Measurements from ENCODE around the gene RNF112. TPM values are rescaled to one million over a fixed set of nuclear protein-coding genes. Genes with fewer than 3 reads are reported as not detected.
A peak's percentile ranks its signal among the peaks of the same experiment; 100 is the strongest.

The RNF112 gene
- 0.26 and 0.64 TPM in 2 replicates for total RNA-seq

- no peaks in the 10 kb centered on the region for H3K36me3 ChIP-seq (ENCODE audit: control insufficient read depth, insufficient read depth, low read length)
- FAIRE-seq (no peak), DNase-seq (ENCODE audit: low read depth) (no peak)
- TF ChIP-seq CTCF (IDR thresholded peaks at IDR 0.05; ENCODE audit: insufficient read depth, low read length, severe bottlenecking): no peak
- no peak within 1 kb of the TSS for H3K4me3 ChIP-seq (ENCODE audit: low read depth, low read length)
- no peaks in the 10 kb centered on the region for H3K27me3 ChIP-seq (ENCODE audit: control insufficient read depth, insufficient read depth, low read length)
These were observed at the start of gene RNF112 for GRCh38 chr17:19410875-19411620. Gene RNF112, plus strand, starts transcription at chr17:19411232. Its CDS starts 177 bp downstream, at chr17:19411409.

- DNase-seq (ENCODE audit: low read depth) (no peak), FAIRE-seq (no peak)
- Histone ChIP-seq H3K27me3 (ENCODE audit: control insufficient read depth, insufficient read depth, low read length) (no peaks in the 10 kb centered on the region), H3K4me3 (ENCODE audit: low read depth, low read length) (no peak overlapping the region), H3K36me3 (ENCODE audit: control insufficient read depth, insufficient read depth, low read length) (peaks cover 4% of the 10 kb centered on the region)
- no peak for TF ChIP-seq CTCF (IDR thresholded peaks at IDR 0.05; ENCODE audit: insufficient read depth, low read length, severe bottlenecking)
These were observed 49.7 kb upstream of the RNF112 start for GRCh38 chr17:19361326-19361725.

- Histone ChIP-seq H3K27me3 (ENCODE audit: control insufficient read depth, insufficient read depth, low read length) (no peaks in the 10 kb centered on the region), H3K4me3 (ENCODE audit: low read depth, low read length) (peak overlapping the region; percentile 76), H3K36me3 (ENCODE audit: control insufficient read depth, insufficient read depth, low read length) (peaks cover 4% of the 10 kb centered on the region)
- FAIRE-seq (no peak), DNase-seq (ENCODE audit: low read depth) (no peak)
- no peak for TF ChIP-seq CTCF (IDR thresholded peaks at IDR 0.05; ENCODE audit: insufficient read depth, low read length, severe bottlenecking)
These were observed 49.1 kb upstream of the RNF112 start for GRCh38 chr17:19361944-19362276.

- FAIRE-seq (no peak), DNase-seq (ENCODE audit: low read depth) (peak; percentile 72)
- Histone ChIP-seq H3K36me3 (ENCODE audit: control insufficient read depth, insufficient read depth, low read length) (peaks cover 4% of the 10 kb centered on the region), H3K27me3 (ENCODE audit: control insufficient read depth, insufficient read depth, low read length) (no peaks in the 10 kb centered on the region), H3K4me3 (ENCODE audit: low read depth, low read length) (peak within 1 kb of the TSS; percentile 76)
- peak; percentile 97 for TF ChIP-seq CTCF (IDR thresholded peaks at IDR 0.05; ENCODE audit: insufficient read depth, low read length, severe bottlenecking)
These were observed 48.5 kb upstream of the RNF112 start, which contains the start of gene B9D1 for GRCh38 chr17:19362277-19363113. Gene B9D1, minus strand, starts transcription at chr17:19362723. Its CDS starts 154 bp downstream, at chr17:19362569.

GRCh38 chr17:19363114-19363438 is 48.0 kb upstream of the RNF112 start:
- TF ChIP-seq CTCF (IDR thresholded peaks at IDR 0.05; ENCODE audit: insufficient read depth, low read length, severe bottlenecking): no peak
- Histone ChIP-seq H3K4me3 (ENCODE audit: low read depth, low read length) (peak overlapping the region; percentile 76), H3K27me3 (ENCODE audit: control insufficient read depth, insufficient read depth, low read length) (no peaks in the 10 kb centered on the region), H3K36me3 (ENCODE audit: control insufficient read depth, insufficient read depth, low read length) (peaks cover 2% of the 10 kb centered on the region)
- DNase-seq (ENCODE audit: low read depth): no peak
- FAIRE-seq: no peak

Data from bronchial epithelial cell (primary cell).